Measurements from ENCODE around the gene STRIT1.

DNA sequence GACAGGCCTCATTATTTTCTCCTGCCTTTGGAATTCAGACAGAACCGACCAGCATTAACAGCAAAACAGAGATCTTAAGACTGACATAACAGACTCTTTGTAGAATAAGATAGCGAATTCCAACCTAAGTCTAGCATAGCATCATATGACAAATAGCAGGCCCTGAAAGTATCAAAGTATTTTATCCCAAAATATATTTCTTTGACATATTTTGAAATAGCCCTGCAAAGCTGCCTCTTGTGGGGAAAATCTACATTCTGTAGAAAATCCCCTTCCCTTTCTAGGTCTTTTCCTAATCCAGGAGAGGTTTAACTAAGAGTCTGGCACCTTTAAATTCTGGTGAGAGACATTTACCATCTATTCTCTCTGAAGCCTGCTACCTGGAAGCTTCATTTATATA lies 34.4 kb upstream of the STRIT1 start:
- no peak for TF ChIP-seq POLR2A (IDR thresholded peaks at IDR 0.05; ENCODE audit: low read depth, low read length)
- TF ChIP-seq, protein P1, sequence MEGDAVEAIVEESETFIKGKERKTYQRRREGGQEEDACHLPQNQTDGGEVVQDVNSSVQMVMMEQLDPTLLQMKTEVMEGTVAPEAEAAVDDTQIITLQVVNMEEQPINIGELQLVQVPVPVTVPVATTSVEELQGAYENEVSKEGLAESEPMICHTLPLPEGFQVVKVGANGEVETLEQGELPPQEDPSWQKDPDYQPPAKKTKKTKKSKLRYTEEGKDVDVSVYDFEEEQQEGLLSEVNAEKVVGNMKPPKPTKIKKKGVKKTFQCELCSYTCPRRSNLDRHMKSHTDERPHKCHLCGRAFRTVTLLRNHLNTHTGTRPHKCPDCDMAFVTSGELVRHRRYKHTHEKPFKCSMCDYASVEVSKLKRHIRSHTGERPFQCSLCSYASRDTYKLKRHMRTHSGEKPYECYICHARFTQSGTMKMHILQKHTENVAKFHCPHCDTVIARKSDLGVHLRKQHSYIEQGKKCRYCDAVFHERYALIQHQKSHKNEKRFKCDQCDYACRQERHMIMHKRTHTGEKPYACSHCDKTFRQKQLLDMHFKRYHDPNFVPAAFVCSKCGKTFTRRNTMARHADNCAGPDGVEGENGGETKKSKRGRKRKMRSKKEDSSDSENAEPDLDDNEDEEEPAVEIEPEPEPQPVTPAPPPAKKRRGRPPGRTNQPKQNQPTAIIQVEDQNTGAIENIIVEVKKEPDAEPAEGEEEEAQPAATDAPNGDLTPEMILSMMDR (conservative IDR thresholded peaks at IDR 0.05; ENCODE audit: low read depth, low read length) = no peak
- TF ChIP-seq, protein P2, sequence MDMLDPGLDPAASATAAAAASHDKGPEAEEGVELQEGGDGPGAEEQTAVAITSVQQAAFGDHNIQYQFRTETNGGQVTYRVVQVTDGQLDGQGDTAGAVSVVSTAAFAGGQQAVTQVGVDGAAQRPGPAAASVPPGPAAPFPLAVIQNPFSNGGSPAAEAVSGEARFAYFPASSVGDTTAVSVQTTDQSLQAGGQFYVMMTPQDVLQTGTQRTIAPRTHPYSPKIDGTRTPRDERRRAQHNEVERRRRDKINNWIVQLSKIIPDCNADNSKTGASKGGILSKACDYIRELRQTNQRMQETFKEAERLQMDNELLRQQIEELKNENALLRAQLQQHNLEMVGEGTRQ (IDR thresholded peaks at IDR 0.05; ENCODE audit: low read depth, low read length) = no peak
